Natural killer cell (primary cell): ENCODE measurements around the gene EME1. TPM values are rescaled to one million over a fixed set of nuclear protein-coding genes. Genes with fewer than 3 reads are reported as not detected.

Experiments used
- ATAC-seq, 3 donors: fragments of 150-1000 bp in 2 of 3; fragments of 200-7000 bp in 1 of 3; cut with Tn5 transposase; 1 replicate in 1 of 3; 2 replicates in 2 of 3; pipeline ENCODE4 v1.10.0; 2021; ENCODE audit warnings: mild to moderate bottlenecking in 2 of 3, moderate library complexity in 2 of 3
- DNase-seq, 2 donors: peaks; one replicate each; pipeline versions ENCODE4 v3.0.0 to v3.0.0-alpha.2; 2013 to 2021; ENCODE audit warnings: mixed read lengths in 1 of 2
- H3K27ac ChIP-seq: one replicate; pipeline ENCODE4 v1.5.1; 2013; ENCODE audit warnings: mild to moderate bottlenecking, low read length
- H3K27me3 ChIP-seq: one replicate; pipeline ENCODE4 v1.6.1; 2013; ENCODE audit warnings: low read length; ENCODE audit not compliant: control insufficient read depth, insufficient read depth
- H3K36me3 ChIP-seq: one replicate; pipeline ENCODE4 v1.6.1; 2013; ENCODE audit warnings: low read length; ENCODE audit not compliant: control insufficient read depth, insufficient read depth
- H3K4me1 ChIP-seq: one replicate; pipeline ENCODE4 v1.6.1; 2013; ENCODE audit warnings: low read length; ENCODE audit not compliant: control insufficient read depth, insufficient read depth
- H3K4me3 ChIP-seq: one replicate; pipeline ENCODE4 v1.5.1; 2013; ENCODE audit warnings: low read length
- H3K9me3 ChIP-seq: one replicate; pipeline ENCODE4 v1.6.1; 2013; ENCODE audit warnings: low read length; ENCODE audit not compliant: control insufficient read depth, insufficient read depth
- H3K27ac Mint-ChIP-seq, 2 donors: one replicate each; pipeline ENCODE4 v1.8.0; 2022; ENCODE audit warnings: mild to moderate bottlenecking in 2 of 2, mixed read lengths in 2 of 2, moderate library complexity in 1 of 2
- H3K27me3 Mint-ChIP-seq, 2 donors: one replicate each; pipeline ENCODE4 v1.8.0; 2022; ENCODE audit warnings: low read depth in 2 of 2, mixed read lengths in 2 of 2
- H3K36me3 Mint-ChIP-seq: one replicate; pipeline ENCODE4 v1.8.0; 2022; ENCODE audit warnings: mixed read lengths
- H3K4me1 Mint-ChIP-seq, 2 donors: one replicate each; pipeline ENCODE4 v1.8.0; 2022; ENCODE audit warnings: mixed read lengths in 2 of 2
- H3K4me3 Mint-ChIP-seq: one replicate; pipeline ENCODE4 v1.8.0; 2022; ENCODE audit warnings: mild to moderate bottlenecking, moderate library complexity, mixed read lengths
- H3K9me3 Mint-ChIP-seq, 2 donors: one replicate each; pipeline ENCODE4 v1.8.0; 2022; ENCODE audit warnings: mixed read lengths in 2 of 2
- WGBS: methylation state at CpG from one replicate; pipeline ENCODE4 v1.1.7; 2013; ENCODE audit warnings: missing lambda C conversion rate; ENCODE audit not compliant: insufficient coverage; 5-methylcytosine and 5-hydroxymethylcytosine counted together
- intact Hi-C: fragments of 100-400 bp; cut with micrococcal nuclease; formaldehyde crosslinking; loops from one replicate; pipeline ENCODE4 v1.14.2; 2022
- total RNA-seq, 4 donors: library from RNA; stranded (reverse); fragments of 120-200 nt in 1 of 4; gene quantifications; one replicate each; pipeline versions ENCODE4 v1.2.3 to v1.2.4, GENCODE V29; 2013 to 2022
- TF ChIP-seq, protein P1 (sequence below): fragments of 200-600 bp; IDR thresholded peaks from one replicate; pipeline ENCODE4 v1.8.0; 2022; ENCODE audit warnings: antibody characterized with exemption

Gene EME1
- total RNA-seq, 3 donors from 2014 or later (not counting 1 experiment from before 2014, with no cell fraction given): 2.4 to 3.2 (median 2.9) TPM

DNA sequence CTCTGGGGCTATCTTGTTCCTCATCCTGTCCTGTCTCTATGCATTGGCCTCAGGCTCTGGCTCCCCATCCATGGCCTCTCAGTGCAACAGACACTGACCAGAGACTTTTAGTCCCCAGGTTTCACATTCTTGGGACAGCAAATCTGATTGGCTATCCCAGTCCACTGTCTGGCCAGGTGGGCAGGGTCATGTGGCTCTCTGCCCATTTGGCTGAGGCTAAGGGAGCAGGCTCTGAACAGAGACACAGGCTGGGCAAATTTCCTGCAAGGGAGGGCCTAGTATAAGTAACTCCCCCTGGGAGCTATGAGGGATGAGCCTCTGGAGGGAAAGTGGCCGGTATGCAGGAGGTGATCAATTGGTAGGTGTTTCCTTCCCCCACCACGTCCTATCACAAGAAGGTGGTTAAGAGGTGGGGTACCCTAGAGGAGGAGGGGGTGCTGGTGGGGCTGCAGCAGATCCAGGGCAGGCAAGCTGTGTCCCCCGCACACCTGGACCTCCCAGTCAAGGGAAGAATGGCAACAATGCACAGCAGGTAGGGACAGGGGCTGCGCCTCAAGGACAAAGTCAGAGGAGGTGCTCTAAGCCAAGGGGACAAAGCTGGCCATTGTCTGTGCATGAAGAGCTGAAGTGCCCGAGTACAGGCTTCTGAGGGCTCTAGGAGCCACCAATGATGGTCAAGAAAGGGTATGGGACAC, 13.9 kb upstream of the EME1 start:
- H3K27me3 ChIP-seq: no peaks in the 10 kb centered on the region
- H3K27ac Mint-ChIP-seq: peak overlapping the region in 1 of 2 donors; percentile 59
- intact Hi-C loops: no loop called here
- H3K27ac ChIP-seq: no peak overlapping the region
- TF ChIP-seq, protein P1, sequence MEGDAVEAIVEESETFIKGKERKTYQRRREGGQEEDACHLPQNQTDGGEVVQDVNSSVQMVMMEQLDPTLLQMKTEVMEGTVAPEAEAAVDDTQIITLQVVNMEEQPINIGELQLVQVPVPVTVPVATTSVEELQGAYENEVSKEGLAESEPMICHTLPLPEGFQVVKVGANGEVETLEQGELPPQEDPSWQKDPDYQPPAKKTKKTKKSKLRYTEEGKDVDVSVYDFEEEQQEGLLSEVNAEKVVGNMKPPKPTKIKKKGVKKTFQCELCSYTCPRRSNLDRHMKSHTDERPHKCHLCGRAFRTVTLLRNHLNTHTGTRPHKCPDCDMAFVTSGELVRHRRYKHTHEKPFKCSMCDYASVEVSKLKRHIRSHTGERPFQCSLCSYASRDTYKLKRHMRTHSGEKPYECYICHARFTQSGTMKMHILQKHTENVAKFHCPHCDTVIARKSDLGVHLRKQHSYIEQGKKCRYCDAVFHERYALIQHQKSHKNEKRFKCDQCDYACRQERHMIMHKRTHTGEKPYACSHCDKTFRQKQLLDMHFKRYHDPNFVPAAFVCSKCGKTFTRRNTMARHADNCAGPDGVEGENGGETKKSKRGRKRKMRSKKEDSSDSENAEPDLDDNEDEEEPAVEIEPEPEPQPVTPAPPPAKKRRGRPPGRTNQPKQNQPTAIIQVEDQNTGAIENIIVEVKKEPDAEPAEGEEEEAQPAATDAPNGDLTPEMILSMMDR: no peak
- no peaks in the 10 kb centered on the region for H3K9me3 ChIP-seq
- DNase-seq: no peak
- H3K4me1 Mint-ChIP-seq: peaks cover 7 to 12% of the 10 kb centered on the region in 2 donors
- H3K4me1 ChIP-seq: peaks cover 7% of the 10 kb centered on the region
- ATAC-seq: no peak
- peaks cover 43% of the 10 kb centered on the region for H3K36me3 ChIP-seq
- H3K36me3 Mint-ChIP-seq: no peaks in the 10 kb centered on the region
- no peak overlapping the region for H3K4me3 Mint-ChIP-seq
- 97% methylated on average over 4 of the region's 5 CpGs for WGBS
- H3K27me3 Mint-ChIP-seq: no peaks in the 10 kb centered on the region
- no peaks in the 10 kb centered on the region for H3K9me3 Mint-ChIP-seq
- no peak overlapping the region for H3K4me3 ChIP-seq

DNA sequence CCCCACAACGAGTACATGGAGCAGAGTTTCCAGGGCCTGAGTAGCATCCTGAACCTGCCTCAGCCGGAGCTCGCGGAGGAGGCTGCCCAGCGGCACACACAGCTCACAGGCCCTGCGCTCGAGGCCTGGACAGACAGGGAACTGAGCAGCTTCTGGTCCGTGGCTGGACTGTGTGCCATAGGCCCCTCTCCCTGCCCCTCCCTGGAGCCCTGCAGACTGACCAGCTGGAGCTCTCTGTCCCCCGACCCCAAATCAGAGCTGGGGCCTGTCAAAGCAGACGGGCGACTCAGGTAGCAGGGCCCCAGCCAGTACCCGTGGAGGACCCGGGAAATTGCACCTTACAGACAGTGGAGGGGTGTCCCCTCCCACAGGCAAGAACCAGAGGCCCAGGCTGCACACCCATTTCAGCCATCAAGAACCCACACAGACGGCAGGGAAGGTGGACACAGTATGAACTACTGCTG, 13.0 kb upstream of the EME1 start:
- H3K36me3 ChIP-seq: peaks cover 34% of the 10 kb centered on the region
- peaks cover 7 to 12% of the 10 kb centered on the region in 2 donors for H3K4me1 Mint-ChIP-seq
- H3K27ac ChIP-seq: no peak overlapping the region
- no peak overlapping the region for H3K4me3 Mint-ChIP-seq
- ATAC-seq (no peak), DNase-seq (no peak)
- H3K27me3 Mint-ChIP-seq: no peaks in the 10 kb centered on the region
- no peaks in the 10 kb centered on the region for H3K9me3 ChIP-seq
- no peaks in the 10 kb centered on the region for H3K36me3 Mint-ChIP-seq
- H3K27me3 ChIP-seq: no peaks in the 10 kb centered on the region
- intact Hi-C loops: loop anchor here (5.0 kb wide), 1 partner anchor 37 kb away; the partner anchor contains the start of gene LRRC59
- no peak overlapping the region for H3K4me3 ChIP-seq
- H3K27ac Mint-ChIP-seq: no peak overlapping the region
- H3K9me3 Mint-ChIP-seq: no peaks in the 10 kb centered on the region
- TF ChIP-seq, protein P1: no peak
- peaks cover 7% of the 10 kb centered on the region for H3K4me1 ChIP-seq
- WGBS: 92% methylated on average over 14 of the region's 14 CpGs

DNA sequence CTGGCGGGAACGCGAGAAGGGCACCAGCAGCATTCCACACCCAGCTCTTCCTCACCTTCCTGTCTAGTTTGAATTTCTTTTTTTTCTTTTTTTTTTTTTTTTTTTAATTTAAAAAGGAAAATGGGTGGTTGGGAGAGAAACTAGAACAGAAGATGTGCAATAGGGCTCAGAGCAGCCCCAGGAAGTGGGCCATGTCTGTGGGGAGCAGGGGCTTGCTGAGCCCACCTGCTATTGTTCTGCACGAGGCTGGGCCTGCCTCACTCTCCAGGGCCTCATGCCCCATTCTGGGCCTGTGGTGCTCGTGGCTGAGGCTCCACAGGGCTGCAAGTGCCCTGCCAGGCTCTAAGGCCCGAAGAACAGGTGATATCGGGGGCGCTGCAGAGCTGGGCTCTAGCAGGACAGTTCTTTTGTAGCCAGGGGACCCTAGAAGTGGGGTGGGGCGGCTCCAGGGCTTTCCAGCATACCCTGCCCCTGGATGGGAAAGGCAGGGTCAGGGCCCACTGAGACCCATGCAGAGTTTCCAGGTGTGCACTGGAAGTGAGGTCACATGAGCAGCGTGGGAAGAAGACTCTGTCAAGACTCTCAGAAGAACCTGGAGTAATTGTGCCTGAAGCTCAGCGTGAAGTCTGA, 12.4 kb upstream of the EME1 start:
- Histone ChIP-seq H3K27me3 (no peaks in the 10 kb centered on the region), H3K4me1 (peaks cover 7% of the 10 kb centered on the region), H3K36me3 (peaks cover 34% of the 10 kb centered on the region), H3K27ac (no peak overlapping the region), H3K4me3 (no peak overlapping the region), H3K9me3 (no peaks in the 10 kb centered on the region)
- Mint-ChIP-seq H3K36me3 (no peaks in the 10 kb centered on the region), H3K27ac (peak overlapping the region in 1 of 2 donors; percentile 33), H3K4me1 (peaks cover 7 to 16% of the 10 kb centered on the region in 2 donors), H3K4me3 (no peak overlapping the region), H3K9me3 (no peaks in the 10 kb centered on the region), H3K27me3 (no peaks in the 10 kb centered on the region)
- no peak for DNase-seq
- intact Hi-C loops: loop anchor here (5.0 kb wide), 1 partner anchor 37 kb away; the partner anchor contains the start of gene LRRC59
- no peak for ATAC-seq
- whole genome bisulfite sequencing: 85% methylated on average over 8 of the region's 11 CpGs
- TF ChIP-seq, protein P1: no peak
